GM12878 (cell line): Measurements from ENCODE around the gene ISL2. TPM values are rescaled to one million over a fixed set of nuclear protein-coding genes. Genes with fewer than 3 reads are reported as not detected.

Experiments used
- ATAC-seq: fragments of 200-7000 bp; cut with Tn5 transposase; 3 replicates; pipeline ENCODE4 v1.9.1; 2020; ENCODE audit warnings: mild to moderate bottlenecking, moderate library complexity
- BruUV-seq: library from RNA; stranded (reverse); fragments of 400-500 nt; replicated peaks from 2 replicates; lab custom pipeline; 2021; lab: Mats Ljungman, UMichigan
- CTCF ChIA-PET: fragments of 300-600 bp; sonication (Branson Sonifier 250); formaldehyde crosslinking; extraction: SDS; loops from one replicate; lab custom pipeline; 2021; ENCODE audit warnings: inconsistent platforms; lab: Yijun Ruan, JAX
- POLR2A ChIA-PET: fragments of 350-600 bp; formaldehyde crosslinking; extraction: SDS; loops from one replicate; lab custom pipeline; 2021; ENCODE audit warnings: inconsistent platforms; lab: Charles Lee
- RAD21 ChIA-PET: fragments of 300-600 bp; sonication (Branson Sonifier 250); formaldehyde crosslinking; loops from one replicate; lab custom pipeline; 2023; ENCODE audit warnings: antibody characterized with exemption; ENCODE audit not compliant: unreplicated experiment; lab: Charles Lee
- SMC1A ChIA-PET: fragments of 300-600 bp; sonication (Branson Sonifier 250); formaldehyde crosslinking; loops from one replicate; lab custom pipeline; 2023; ENCODE audit not compliant: unreplicated experiment, uncharacterized antibody; lab: Charles Lee
- DNase-seq: peaks from one replicate; pipeline ENCODE4 v3.0.0-alpha.2; 2011; ENCODE audit warnings: low read depth, low spot score
- FAIRE-seq: peaks from 3 replicates; lab custom pipeline; 2011; peaks lifted over from hg19 to GRCh38; lab: Jason Lieb, UNC
- H2AFZ ChIP-seq: 2 replicates; pipeline ENCODE4 v1.6.0; 2011; ENCODE audit warnings: low read depth, low read length, control low read depth; ENCODE audit not compliant: control insufficient read depth
- H3K27ac ChIP-seq: 2 replicates; pipeline ENCODE4 v1.5.1; 2011; ENCODE audit warnings: control low read depth; ENCODE audit not compliant: control insufficient read depth, insufficient read depth
- H3K27me3 ChIP-seq, 2 experiments: replicated peaks in 1 of 2; 2 replicates each; pipeline versions ENCODE4 v1.6.0 to v1.6.1; 2011; ENCODE audit warnings: low read length in 1 of 2; ENCODE audit not compliant: control insufficient read depth in 2 of 2, insufficient read depth in 2 of 2
- H3K36me3 ChIP-seq, 2 experiments: 2 replicates each; pipeline ENCODE4 v1.5.1; 2011; ENCODE audit warnings: low read length in 1 of 2; ENCODE audit not compliant: control insufficient read depth in 2 of 2, insufficient read depth in 2 of 2
- H3K4me1 ChIP-seq: 2 replicates; pipeline ENCODE4 v1.6.1; 2011; ENCODE audit warnings: mild to moderate bottlenecking, low read length, moderate library complexity, mixed read lengths; ENCODE audit not compliant: control insufficient read depth, insufficient read depth
- H3K4me2 ChIP-seq: 2 replicates; pipeline ENCODE4 v1.6.0; 2011; ENCODE audit warnings: control low read depth; ENCODE audit not compliant: control insufficient read depth, insufficient read depth
- H3K4me3 ChIP-seq: fragments of 200-600 bp; sonication (generic); 2 replicates; pipeline ENCODE4 v1.5.1; 2016
- H3K79me2 ChIP-seq: 2 replicates; pipeline ENCODE4 v1.6.0; 2011; ENCODE audit warnings: low read length; ENCODE audit not compliant: control insufficient read depth, insufficient read depth
- H3K9ac ChIP-seq: 2 replicates; pipeline ENCODE4 v1.8.0; 2011; ENCODE audit warnings: low read length, control low read depth, mixed read lengths; ENCODE audit not compliant: control insufficient read depth, insufficient read depth
- H3K9me3 ChIP-seq: replicated peaks from 3 replicates; pipeline ENCODE4 v1.5.1; 2011; ENCODE audit warnings: mild to moderate bottlenecking, low read length; ENCODE audit not compliant: control insufficient read depth, insufficient read depth
- H4K20me1 ChIP-seq: 2 replicates; pipeline ENCODE4 v1.6.0; 2011; ENCODE audit not compliant: control insufficient read depth, insufficient read depth
- ATF2 ChIP-seq: IDR thresholded peaks from 2 replicates; pipeline ENCODE4 v1.6.1; 2012; ENCODE audit warnings: low read length, inconsistent platforms
- CEBPB ChIP-seq, 2 experiments: fragments of 150-350 bp in 1 of 2; IDR thresholded peaks; 2 replicates each; pipeline ENCODE4 v1.6.1; 2012 to 2014; ENCODE audit warnings: low read depth in 2 of 2, low read length in 2 of 2, borderline replicate concordance in 1 of 2, inconsistent platforms in 1 of 2
- EED ChIP-seq: sonication (generic); IDR thresholded peaks from 2 replicates; pipeline ENCODE4 v1.6.1; 2016; ENCODE audit warnings: antibody characterized with exemption, low read depth
- ETV6 ChIP-seq, 2 experiments: fragments of 450-650 bp in 1 of 2; IDR thresholded peaks in 1 of 2; conservative IDR thresholded peaks in 1 of 2; 2 replicates each; pipeline ENCODE4 v1.6.1; 2014; ENCODE audit warnings: antibody characterized with exemption in 1 of 2, borderline replicate concordance in 1 of 2, low read depth in 1 of 2, mild to moderate bottlenecking in 1 of 2, moderate library complexity in 1 of 2
- EZH2 ChIP-seq: IDR thresholded peaks from 2 replicates; pipeline ENCODE4 v1.6.1; 2012; ENCODE audit warnings: low read depth, mild to moderate bottlenecking, control low read depth, inconsistent platforms, low read length, borderline replicate concordance; ENCODE audit not compliant: control insufficient read depth
- MXI1 ChIP-seq: fragments of 150-350 bp; IDR thresholded peaks from 2 replicates; pipeline ENCODE4 v1.6.1; 2011; ENCODE audit warnings: low read depth, mild to moderate bottlenecking, inconsistent platforms, low read length, improper control_type of control experiment
- NBN ChIP-seq: fragments of 450-650 bp; IDR thresholded peaks from 2 replicates; pipeline ENCODE4 v1.6.1; 2016
- NRF1 ChIP-seq: conservative IDR thresholded peaks from 2 replicates; pipeline ENCODE4 v1.6.1; 2011; ENCODE audit warnings: mild to moderate bottlenecking, low read depth, low read length, improper control_type of control experiment
- PML ChIP-seq: IDR thresholded peaks from 2 replicates; pipeline ENCODE4 v1.6.1; 2012; ENCODE audit warnings: low read length, inconsistent platforms
- POLR2A ChIP-seq: IDR thresholded peaks from 2 replicates; pipeline ENCODE4 v1.6.1; 2011; ENCODE audit warnings: low read depth, mild to moderate bottlenecking, low read length
- POU2F2 ChIP-seq: IDR thresholded peaks from 3 replicates; pipeline ENCODE4 v1.6.1; 2011; ENCODE audit warnings: low read depth, mild to moderate bottlenecking, low read length, borderline replicate concordance
- RUNX3 ChIP-seq: IDR thresholded peaks from 2 replicates; pipeline ENCODE4 v1.6.1; 2012; ENCODE audit warnings: low read length, inconsistent platforms
- SKIL ChIP-seq: fragments of 450-650 bp; IDR thresholded peaks from 2 replicates; pipeline ENCODE4 v1.6.1; 2017; ENCODE audit warnings: mild to moderate bottlenecking, low read depth, inconsistent platforms; ENCODE audit not compliant: poor library complexity, severe bottlenecking
- SMAD1 ChIP-seq: fragments of 450-650 bp; IDR thresholded peaks from 2 replicates; pipeline ENCODE4 v1.6.1; 2018; ENCODE audit warnings: mild to moderate bottlenecking, low read depth; ENCODE audit not compliant: partially characterized antibody
- TCF12 ChIP-seq: IDR thresholded peaks from 2 replicates; pipeline ENCODE4 v1.6.1; 2011; ENCODE audit warnings: low read depth, mild to moderate bottlenecking, low read length
- YBX1 ChIP-seq: fragments of 450-650 bp; IDR thresholded peaks from 2 replicates; pipeline ENCODE4 v1.6.1; 2016; ENCODE audit warnings: antibody characterized with exemption
- ZNF274 ChIP-seq: IDR thresholded peaks from one replicate; pipeline ENCODE4 v1.8.0; 2011; ENCODE audit not compliant: insufficient read length, insufficient read depth
- WGBS: methylation state at CpG from one replicate; pipeline ENCODE4 v1.1.6; 2016; ENCODE audit warnings: low lambda C conversion rate; ENCODE audit not compliant: insufficient replicate concordance, insufficient coverage; ENCODE audit errors: missing lambda C conversion rate; 5-methylcytosine and 5-hydroxymethylcytosine counted together
- in situ Hi-C: fragments of 300-500 bp; cut with MboI; formaldehyde crosslinking; loops from 9 replicates; pipeline ENCODE4 v1.14.3; 2018; ENCODE audit warnings: mixed read lengths
- intact Hi-C: fragments of 100-400 bp; cut with micrococcal nuclease; formaldehyde crosslinking; loops from one replicate; pipeline ENCODE4 v1.14.2; 2022; ENCODE audit not compliant: unreplicated experiment
- polyA plus RNA-seq, 11 experiments: library from polyadenylated mRNA; depleted of rRNA in 4 of 11; unstranded in 6 of 11; stranded (reverse) in 5 of 11; fragments of >200 nt; fragmentation: Nextera tagmentation in 4 of 11; fragmentation: Illumina TruSeq in 1 of 11; extraction: Ambion mirVana in 4 of 11; extraction: Trizol in 1 of 11; gene quantifications; 1 replicate in 1 of 11; 2 replicates in 10 of 11; pipeline versions ENCODE4 v1.2.1 to v1.2.3, GENCODE V29; 2011 to 2016; ENCODE audit warnings: inconsistent platforms in 2 of 11, missing spikeins in 2 of 11, low read depth in 1 of 11
- total RNA-seq, 4 experiments: library from RNA; depleted of rRNA in 3 of 4; stranded (reverse); fragments of >200 nt in 3 of 4; fragmentation: Illumina TruSeq in 1 of 4; extraction: Trizol in 1 of 4; gene quantifications; 2 replicates each; pipeline versions ENCODE4 v1.2.1 to v1.2.3, GENCODE V29; 2013 to 2021

ISL2 gene
- total and polyA plus RNA-seq, 10 of the 15 experiments (the other 5 are each of a cell fraction or from before 2014, with no cell fraction given): 0.05 to 0.26 (median 0.08) TPM; not detected in 7

GRCh38 chr15:76384409-76384808 is 47.8 kb downstream of the ISL2 start:
- ATAC-seq (no peak), DNase-seq (no peak), FAIRE-seq (no peak)
- ChIA-PET RAD21 (no interaction called here), CTCF (no interaction called here), SMC1A (no interaction called here), POLR2A (no interaction called here)
- Histone ChIP-seq H3K4me2 (no peak overlapping the region), H3K4me3 (no peak overlapping the region), H4K20me1 (no peaks in the 10 kb centered on the region), H3K27ac (no peak overlapping the region), H3K9me3 (no peaks in the 10 kb centered on the region), H3K36me3 (no peaks in the 10 kb centered on the region; a peak in 1 of 4 replicates), H2AFZ (no peak overlapping the region), H3K4me1 (no peaks in the 10 kb centered on the region), H3K79me2 (no peaks in the 10 kb centered on the region), H3K9ac (no peak overlapping the region), H3K27me3 (no peaks in the 10 kb centered on the region)
- WGBS: 100% methylated on average over 2 of the region's 2 CpGs
- TF ChIP-seq POU2F2 (no peak), PML (no peak), EED (no peak), TCF12 (no peak), NBN (no peak), EZH2 (no peak), NRF1 (no peak), ATF2 (no peak), POLR2A (no peak), RUNX3 (no peak), YBX1 (no peak), CEBPB (IDR thresholded peaks at IDR 0.05; ENCODE audit: borderline replicate concordance in 1 of 2, low read depth in 2 of 2, low read length in 2 of 2) (no peak), ETV6 (conservative IDR thresholded peaks at IDR 0.05 in 1 of 2, IDR thresholded peaks at IDR 0.05 in 1 of 2; ENCODE audit: borderline replicate concordance in 1 of 2, low read depth in 1 of 2) (no peak), ZNF274 (no peak), SKIL (no peak), MXI1 (no peak), SMAD1 (no peak)
- in situ Hi-C loops (no loop called here), intact Hi-C loops (no loop called here)
- BruUV-seq: no TSS peak
